ENCODE data around the gene SLC6A4. TPM values are rescaled to one million over a fixed set of nuclear protein-coding genes. Genes with fewer than 3 reads are reported as not detected.

SLC6A4 gene
- total and polyA plus RNA-seq, 2 donors (not counting 3 experiments of a cell fraction or from before 2014, with no cell fraction given): 0.25 TPM; not detected in 1

GRCh38 chr17:30210901-30211300 lies 24.6 kb downstream of the SLC6A4 start:
- H3K9me1 ChIP-seq (replicated peaks; ENCODE audit: control insufficient read depth, extremely low read depth, insufficient read depth, low read length): no peaks in the 10 kb centered on the region
- no peaks in the 10 kb centered on the region for H3K27me3 ChIP-seq (ENCODE audit: control insufficient read depth in 2 of 2, insufficient read depth in 2 of 2, low read length in 2 of 2)
- ChIA-PET POLR2A (no interaction called here), CTCF (no interaction called here)
- no TSS peak for BruUV-seq (replicated peaks)
- no peak for FAIRE-seq
- H3K9me3 ChIP-seq (replicated peaks; ENCODE audit: control insufficient read depth, insufficient read depth, low read length): no peaks in the 10 kb centered on the region
- no peaks in the 10 kb centered on the region for H3K36me3 ChIP-seq (ENCODE audit: control insufficient read depth in 2 of 2, extremely low read depth in 1 of 2, insufficient read depth in 2 of 2, low read length in 2 of 2)
- no peak overlapping the region for H3K27ac ChIP-seq (ENCODE audit: insufficient read depth, low read depth, low read length)
- H2AFZ ChIP-seq (ENCODE audit: low read depth, low read length): no peak overlapping the region
- no peak overlapping the region for H3K4me3 ChIP-seq (replicated peaks in 1 of 3; ENCODE audit: insufficient read depth in 1 of 3, low read depth in 1 of 3, low read length in 3 of 3)
- no peak for DNase-seq (ENCODE audit: low read depth, low spot score)
- no peaks in the 10 kb centered on the region for H3K4me1 ChIP-seq (ENCODE audit: control insufficient read depth, extremely low read depth, insufficient read depth, low read length)
- intact Hi-C loops (cut with micrococcal nuclease) (no loop called here), dilution Hi-C loops (cut with MboI; ENCODE audit: extremely low pct_ligation_motif_present, low sequenced_read_pairs) (no loop called here)
- no peak overlapping the region for H3K9ac ChIP-seq (replicated peaks; ENCODE audit: extremely low read depth, insufficient read depth, low read length)
- H3K4me2 ChIP-seq (ENCODE audit: insufficient read depth, low read length): no peak overlapping the region
- H3K79me2 ChIP-seq (ENCODE audit: control insufficient read depth, insufficient read depth, low read length): no peaks in the 10 kb centered on the region
- TF ChIP-seq GATA2 (IDR thresholded peaks at IDR 0.05; ENCODE audit: insufficient read depth, insufficient read length, low read depth, low read length): no peak
- TF ChIP-seq MYC (IDR thresholded peaks at IDR 0.05; ENCODE audit: low read depth, low read length): no peak
- no peak for TF ChIP-seq MAX (IDR thresholded peaks at IDR 0.05; ENCODE audit: insufficient read depth, insufficient read length)
- TF ChIP-seq EZH2 (IDR thresholded peaks at IDR 0.05; ENCODE audit: borderline replicate concordance, low read depth, low read length, severe bottlenecking): no peak
- no peak for TF ChIP-seq POLR2A (IDR thresholded peaks at IDR 0.05; ENCODE audit: low read depth, low read length)
- TF ChIP-seq CTCF (IDR thresholded peaks at IDR 0.05; ENCODE audit: extremely low read depth in 1 of 2, insufficient read depth in 1 of 2, low read depth in 1 of 2, low read length in 2 of 2): no peak
- TF ChIP-seq FOS (IDR thresholded peaks at IDR 0.05; ENCODE audit: borderline replicate concordance, insufficient read depth, low read length): no peak
- no peak for TF ChIP-seq POLR2AphosphoS5 (IDR thresholded peaks at IDR 0.05; ENCODE audit: insufficient read depth, low read depth, low read length)
- TF ChIP-seq JUN (IDR thresholded peaks at IDR 0.05; ENCODE audit: borderline replicate concordance, insufficient read depth, insufficient read length, low read depth): no peak
- no peaks in the 10 kb centered on the region for H4K20me1 ChIP-seq (replicated peaks; ENCODE audit: control insufficient read depth, extremely low read depth, insufficient read depth, low read length)
